Measurements from ENCODE around the gene KDM4B. TPM values are rescaled to one million over a fixed set of nuclear protein-coding genes. Genes with fewer than 3 reads are reported as not detected.

KDM4B gene
- total and polyA plus RNA-seq, 2 of the 8 experiments (the other 6 are each of a cell fraction or from before 2014, with no cell fraction given): 12.0 to 31.9 TPM

- Histone ChIP-seq H4K20me1 (replicated peaks in 1 of 2; ENCODE audit: control insufficient read depth in 1 of 2, insufficient read depth in 2 of 2, low read length in 2 of 2) (no peaks in the 10 kb centered on the region), H3K27ac (ENCODE audit: low read depth, low read length) (no peak overlapping the region), H3K4ac (replicated peaks; ENCODE audit: insufficient read length, low read depth, low read length) (no peak overlapping the region), H2BK15ac (ENCODE audit: low read length) (no peak overlapping the region), H4K8ac (ENCODE audit: extremely low read depth, insufficient read depth, low read length) (no peak overlapping the region), H3K56ac (replicated peaks; ENCODE audit: insufficient read length, low read depth, low read length) (no peak overlapping the region), H3K79me2 (ENCODE audit: control insufficient read depth in 1 of 2, insufficient read depth in 2 of 2, low read length in 2 of 2) (no peaks in the 10 kb centered on the region), H2BK5ac (ENCODE audit: low read depth, low read length) (no peak overlapping the region), H3K4me3 (ENCODE audit: extremely low read depth in 1 of 4, insufficient read depth in 2 of 4, low read depth in 3 of 4, low read length in 4 of 4) (no peak overlapping the region), H3K4me1 (replicated peaks in 1 of 4; ENCODE audit: control insufficient read depth in 3 of 4, insufficient read depth in 4 of 4, low read length in 3 of 4) (peaks cover 0 to 13% (median 5%) of the 10 kb centered on the region in 4 experiments; a peak in 5 of 7 replicates), H2BK20ac (ENCODE audit: low read length) (no peak overlapping the region), H3K36me3 (ENCODE audit: control insufficient read depth in 2 of 4, insufficient read depth in 4 of 4, low read length in 3 of 4) (no peaks in the 10 kb centered on the region), H2BK12ac (ENCODE audit: low read depth, low read length) (no peak overlapping the region), H3K9ac (replicated peaks in 1 of 4; ENCODE audit: extremely low read depth in 1 of 4, low read depth in 3 of 4, low read length in 3 of 4) (no peak overlapping the region), H3K79me1 (ENCODE audit: low read depth, low read length) (no peaks in the 10 kb centered on the region), H3K23me2 (ENCODE audit: low read depth, low read length) (no peaks in the 10 kb centered on the region), H4K5ac (ENCODE audit: insufficient read length, low read depth, low read length) (no peak overlapping the region), H3K18ac (ENCODE audit: extremely low read depth, low read length) (no peak overlapping the region), H3K23ac (ENCODE audit: insufficient read length) (no peak overlapping the region), H4K91ac (replicated peaks; ENCODE audit: insufficient read length, low read length) (no peak overlapping the region), H2BK120ac (replicated peaks; ENCODE audit: low read depth, low read length) (no peak overlapping the region), H2AK5ac (ENCODE audit: low read depth, low read length) (no peak overlapping the region), H3K27me3 (replicated peaks in 1 of 4; ENCODE audit: control insufficient read depth in 3 of 4, extremely low read depth in 1 of 4, insufficient read depth in 3 of 4, low read length in 3 of 4) (no peaks in the 10 kb centered on the region), H3K9me3 (ENCODE audit: insufficient read depth in 2 of 2, low read depth in 1 of 2, low read length in 1 of 2) (0 out of 4 replicates have a peak, but pooled peaks cover 0 to 2% of the 10 kb centered on the region in 2 experiments), H3K14ac (ENCODE audit: insufficient read length) (no peak overlapping the region), H3K4me2 (ENCODE audit: insufficient read depth in 1 of 2, low read depth in 2 of 2, low read length in 2 of 2) (no peak overlapping the region), H2AFZ (ENCODE audit: low read length) (no peak overlapping the region)
- TF ChIP-seq HDAC2 (IDR thresholded peaks at IDR 0.05; ENCODE audit: borderline replicate concordance in 1 of 2, low read depth in 2 of 2, low read length in 2 of 2): no peak
- no peak for TF ChIP-seq SIX5 (IDR thresholded peaks at IDR 0.05; ENCODE audit: low read depth, low read length)
- TF ChIP-seq POLR2A (IDR thresholded peaks at IDR 0.05; ENCODE audit: control extremely low read depth in 1 of 2, low read depth in 2 of 2, low read length in 2 of 2): no peak
- TF ChIP-seq CEBPB (IDR thresholded peaks at IDR 0.05; ENCODE audit: low read depth, low read length): no peak
- DNase-seq (ENCODE audit: low read depth in 1 of 2, low spot score in 2 of 2): no peak
- 85% methylated on average over 5 of the region's 5 CpGs; no CpG with 5 or more reads in 1 of the 2 experiments for WGBS, 2 experiments (ENCODE audit: extremely low coverage in 1 of 2, insufficient coverage in 1 of 2, insufficient read length in 1 of 2, insufficient replicate concordance in 2 of 2, low coverage in 1 of 2, low lambda C conversion rate in 2 of 2, missing lambda C conversion rate in 1 of 2)
- FAIRE-seq: no peak
- ChIA-PET POLR2A (ENCODE audit: partially characterized antibody) (interaction anchor here (1.0 kb wide), 1 partner anchor 12 kb away, joined by 4 read pairs; no protein-coding TSS in a partner anchor), CTCF (ENCODE audit: partially characterized antibody) (interaction anchor here (0.9 kb wide), 2 partner anchors 29 to 347 kb away, joined by 3 read pairs; no protein-coding TSS in a partner anchor)
Observed at GRCh38 chr19:5196832-5197231, 227.9 kb downstream of the KDM4B start.
